Kidney epithelial cell (primary cell): Measurements from ENCODE around the gene NRIP1. TPM values are rescaled to one million over a fixed set of nuclear protein-coding genes. Genes with fewer than 3 reads are reported as not detected.

Experiments
- DNase-seq: peaks from one replicate; pipeline ENCODE4 v3.0.0-alpha.2; 2010; ENCODE audit warnings: low read depth
- H3K27me3 ChIP-seq: 2 replicates; pipeline ENCODE4 v1.6.0; 2011; ENCODE audit warnings: low read length; ENCODE audit not compliant: control insufficient read depth, insufficient read depth
- H3K36me3 ChIP-seq: 2 replicates; pipeline ENCODE4 v1.5.1; 2011; ENCODE audit warnings: low read length; ENCODE audit not compliant: control insufficient read depth, insufficient read depth
- H3K4me3 ChIP-seq: 2 replicates; pipeline ENCODE4 v1.5.1; 2011; ENCODE audit warnings: low read depth, mild to moderate bottlenecking, control low read depth, low read length
- CTCF ChIP-seq: IDR thresholded peaks from 2 replicates; pipeline ENCODE4 v1.5.1; 2011; ENCODE audit warnings: mild to moderate bottlenecking, moderate library complexity, low read length, control low read depth, inconsistent platforms; ENCODE audit not compliant: insufficient read depth, poor library complexity, severe bottlenecking
- total RNA-seq: library from RNA; depleted of rRNA; stranded (reverse); fragments of >200 nt; gene quantifications from 2 replicates; pipeline ENCODE4 v1.2.3, GENCODE V29; 2015

The NRIP1 gene
- total RNA-seq, 1 donor from 2014 or later, result 52.6 TPM

GRCh38 chr21:15006594-15007230, 58.1 kb downstream of the NRIP1 start:
- H3K4me3 ChIP-seq, result no peak overlapping the region
- H3K27me3 ChIP-seq, result no peaks in the 10 kb centered on the region
- no peak for DNase-seq
- peaks cover 2% of the 10 kb centered on the region for H3K36me3 ChIP-seq
- no peak for TF ChIP-seq CTCF

GRCh38 chr21:15005391-15005790, 59.4 kb downstream of the NRIP1 start:
- Histone ChIP-seq H3K36me3 (peaks cover 2% of the 10 kb centered on the region), H3K4me3 (no peak overlapping the region), H3K27me3 (no peaks in the 10 kb centered on the region)
- TF ChIP-seq CTCF, result no peak
- DNase-seq, result no peak

- Histone ChIP-seq H3K27me3 (no peaks in the 10 kb centered on the region), H3K4me3 (no peak overlapping the region), H3K36me3 (peaks cover 2% of the 10 kb centered on the region)
- TF ChIP-seq CTCF, result no peak
- no peak for DNase-seq
Observed at GRCh38 chr21:15004721-15005370, 60.0 kb downstream of the NRIP1 start.

- no peaks in the 10 kb centered on the region for H3K27me3 ChIP-seq
- no peak overlapping the region for H3K4me3 ChIP-seq
- no peak for TF ChIP-seq CTCF
- peaks cover 2% of the 10 kb centered on the region for H3K36me3 ChIP-seq
- DNase-seq, result no peak
Observed at GRCh38 chr21:15003463-15004135, 61.2 kb downstream of the NRIP1 start.

- no peaks in the 10 kb centered on the region for H3K27me3 ChIP-seq
- no peak for TF ChIP-seq CTCF
- DNase-seq, result no peak
- peak overlapping the region; percentile 19 for H3K4me3 ChIP-seq
- peaks cover 4% of the 10 kb centered on the region for H3K36me3 ChIP-seq
Observed at GRCh38 chr21:15001857-15002606, 62.8 kb downstream of the NRIP1 start.
